SK-N-SH treated with all-trans-retinoic acid at 6 μM for 48 hours (cell line): ENCODE measurements around the gene ATP5IF1.

ENCODE experiments used
- CREB5 ChIP-seq: fragments of 250-450 bp; sonication (Bioruptor Pico); IDR thresholded peaks from 2 replicates; pipeline ENCODE4 v1.5.1; 2020; ENCODE audit warnings: low read depth, mild to moderate bottlenecking, moderate library complexity
- PATZ1 ChIP-seq: fragments of 250-450 bp; sonication (Bioruptor Pico); IDR thresholded peaks from 2 replicates; pipeline ENCODE4 v1.8.0; 2020; ENCODE audit warnings: mild to moderate bottlenecking, moderate library complexity, borderline replicate concordance
- ZFP30 ChIP-seq: fragments of 450-650 bp; formaldehyde crosslinking; IDR thresholded peaks from 2 replicates; pipeline ENCODE4 v1.5.0; 2022; ENCODE audit warnings: mild to moderate bottlenecking, moderate library complexity

- TF ChIP-seq ZFP30 (CRISPR knock-in tag) (no peak), CREB5 (CRISPR knock-in tag) (no peak), PATZ1 (CRISPR knock-in tag) (no peak)
These were observed 42.2 kb upstream of the ATP5IF1 start for GRCh38 chr1:28193701-28194161.
